Stimulated activated CD8-positive, alpha-beta memory T cell treated with anti-CD3 and anti-CD28 coated beads, Interleukin-7, amount 100 ng/mL, for 24 hours (primary cell): ENCODE data around the gene COPA.

ENCODE experiments used
- DNase-seq: peaks from one replicate; pipeline ENCODE4 v3.0.0-alpha.2; 2020; ENCODE audit warnings: low read depth

COPA gene

GRCh38 chr1:160264795-160265307 is 78.2 kb downstream of the COPA start:
- DNase-seq, result no peak

DNA sequence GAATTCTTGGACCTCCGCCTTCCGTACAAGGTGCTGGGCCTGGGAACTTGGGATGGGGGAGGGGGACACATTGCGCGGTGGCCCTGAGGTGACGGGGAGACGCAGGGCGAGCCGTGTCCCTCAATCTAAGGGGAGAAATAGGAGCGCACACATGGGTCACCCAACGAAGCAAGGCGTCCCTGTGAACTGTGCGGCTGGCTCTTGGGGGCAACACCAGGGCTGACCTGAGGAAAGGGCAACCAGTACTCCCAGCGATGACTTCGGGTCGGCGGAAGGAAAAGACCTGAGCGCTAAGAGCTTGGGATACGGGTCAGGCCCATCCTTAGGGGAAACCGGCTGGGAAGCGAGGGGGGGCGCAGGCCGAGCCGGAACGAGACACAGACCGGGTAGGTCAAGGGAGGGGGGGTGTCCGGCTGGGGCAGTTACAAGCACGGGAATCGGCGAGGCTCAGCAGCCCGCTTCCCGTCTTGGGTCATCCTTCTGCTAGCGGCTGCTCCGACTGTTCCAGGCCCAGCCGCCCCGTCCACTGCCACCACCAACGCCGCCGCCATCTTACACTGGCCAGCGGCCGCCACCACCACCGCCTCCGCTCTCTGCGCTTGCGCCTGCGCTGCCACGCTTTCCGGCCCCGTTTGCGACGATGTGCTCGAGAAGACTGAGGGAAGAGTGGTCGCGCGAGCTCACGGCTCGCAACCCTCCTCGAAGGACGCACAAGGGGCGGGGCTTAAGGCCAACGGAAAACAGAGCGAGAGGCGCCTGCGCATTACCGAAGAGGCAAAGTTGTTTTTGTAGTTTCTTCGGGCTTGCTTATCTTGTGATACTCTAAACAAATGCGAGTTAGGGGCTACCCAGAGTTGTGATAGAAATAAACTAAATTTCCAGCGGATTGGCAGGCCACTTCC is 80.9 kb downstream of the COPA start, which contains the start of gene DCAF8:
Gene DCAF8 (minus strand): TSS at position 657 of the 902 bp plus-strand sequence. CDS start 18,541 bp downstream, outside the sequence.
- DNase-seq, result peak; percentile 93

DNA sequence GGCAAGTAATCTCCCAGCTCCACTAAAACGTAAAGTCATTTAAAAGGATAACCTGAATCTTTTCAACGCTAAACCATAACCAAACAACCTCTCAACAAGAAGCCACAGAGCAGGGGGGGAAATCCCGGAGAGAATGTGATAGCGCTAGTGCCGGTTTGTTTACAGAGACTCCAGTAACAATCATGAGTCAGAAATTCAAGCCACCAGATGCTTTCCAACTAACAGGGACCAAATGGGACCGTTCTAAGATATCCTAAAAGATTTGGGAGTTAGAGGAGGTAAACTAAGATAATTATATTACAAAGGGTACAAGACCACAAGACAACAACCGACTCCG is 81.5 kb downstream of the COPA start:
- DNase-seq, result peak; percentile 31

GRCh38 chr1:160260406-160261382 is 82.4 kb downstream of the COPA start:
- no peak for DNase-seq

GRCh38 chr1:160258177-160258798 is 84.8 kb downstream of the COPA start:
- DNase-seq, result no peak

DNA sequence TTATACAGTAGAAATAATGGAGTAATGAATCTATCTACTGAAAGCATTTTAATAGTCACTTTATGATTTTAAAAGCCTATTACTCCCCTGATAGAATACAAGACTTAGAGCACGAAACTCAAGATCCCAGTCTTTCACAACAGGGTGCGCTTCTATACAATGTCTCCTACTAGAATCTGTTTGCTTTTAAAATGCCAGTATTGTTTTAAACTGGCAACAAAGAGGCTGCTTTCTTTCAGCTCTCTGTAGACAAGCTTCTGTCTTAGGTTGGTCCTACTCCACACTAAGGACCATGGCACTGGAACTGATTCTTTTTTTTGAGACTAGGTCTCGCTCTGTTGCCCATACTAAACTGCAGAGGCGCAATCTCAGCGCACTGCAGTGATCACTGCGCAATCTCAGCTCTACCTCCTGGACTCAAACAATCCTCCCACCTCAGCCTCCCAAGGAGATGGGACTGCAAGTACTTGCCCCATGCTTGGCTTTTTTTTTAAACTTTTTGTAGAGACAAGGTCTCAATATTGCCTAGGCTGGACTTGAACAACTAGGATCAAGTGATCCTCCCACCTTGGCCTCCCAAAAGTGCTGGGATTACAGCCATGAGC is 85.5 kb downstream of the COPA start:
- no peak for DNase-seq

GRCh38 chr1:160256396-160257046 is 86.5 kb downstream of the COPA start:
- DNase-seq, result no peak

DNA sequence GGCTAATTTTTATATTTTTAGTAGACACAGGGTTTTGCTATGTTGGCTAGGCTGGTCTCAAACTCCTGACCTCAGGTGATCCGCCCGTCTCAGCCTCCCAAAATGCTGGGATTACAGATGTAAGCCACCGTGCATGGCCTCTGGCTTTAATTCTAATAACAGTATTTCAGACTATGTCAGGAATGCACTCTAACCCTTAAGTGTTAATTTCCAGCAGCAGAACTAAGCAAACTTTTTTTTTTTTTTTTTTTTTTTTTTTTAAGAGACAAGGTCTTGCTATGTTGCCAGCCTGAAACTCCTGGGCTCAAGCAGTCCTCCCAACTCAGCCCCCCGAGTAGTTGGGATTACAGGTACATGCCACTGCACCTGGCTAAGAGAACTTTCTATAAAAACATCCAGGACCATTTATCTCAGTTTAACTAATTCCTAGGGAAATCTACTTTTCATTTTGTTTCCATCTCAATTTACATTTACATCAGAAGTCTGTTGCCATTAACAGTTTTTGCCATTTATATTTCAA is 87.2 kb downstream of the COPA start:
- DNase-seq, result no peak

GRCh38 chr1:160251687-160252526 is 91.1 kb downstream of the COPA start:
- no peak for DNase-seq

GRCh38 chr1:160251011-160251410 is 92.0 kb downstream of the COPA start:
- no peak for DNase-seq

- no peak for DNase-seq
Measured at GRCh38 chr1:160247053-160247452, 96.0 kb downstream of the COPA start.

- DNase-seq, result no peak
Measured at GRCh38 chr1:160245434-160245833, 97.6 kb downstream of the COPA start.

DNA sequence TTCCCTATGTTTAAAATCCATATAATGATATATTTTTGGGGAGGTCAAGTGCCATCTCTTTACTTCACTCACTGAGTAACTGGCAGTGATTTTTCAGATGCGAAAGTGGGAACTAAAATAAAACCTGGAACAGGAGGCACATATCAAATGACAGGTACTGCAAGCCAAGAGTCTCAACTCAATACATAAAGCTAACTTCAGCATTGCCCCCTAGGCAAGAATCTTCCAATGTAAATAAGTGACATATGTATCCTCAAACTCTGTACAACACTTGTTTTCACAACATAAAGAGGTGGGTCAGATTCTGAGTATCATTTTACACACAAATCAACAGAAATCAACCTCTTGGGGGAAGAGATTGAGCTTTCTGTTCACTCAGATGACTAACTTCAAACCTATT is 98.8 kb downstream of the COPA start:
- DNase-seq, result no peak

- DNase-seq, result no peak
Measured at GRCh38 chr1:160243767-160244166, 99.3 kb downstream of the COPA start.

DNA sequence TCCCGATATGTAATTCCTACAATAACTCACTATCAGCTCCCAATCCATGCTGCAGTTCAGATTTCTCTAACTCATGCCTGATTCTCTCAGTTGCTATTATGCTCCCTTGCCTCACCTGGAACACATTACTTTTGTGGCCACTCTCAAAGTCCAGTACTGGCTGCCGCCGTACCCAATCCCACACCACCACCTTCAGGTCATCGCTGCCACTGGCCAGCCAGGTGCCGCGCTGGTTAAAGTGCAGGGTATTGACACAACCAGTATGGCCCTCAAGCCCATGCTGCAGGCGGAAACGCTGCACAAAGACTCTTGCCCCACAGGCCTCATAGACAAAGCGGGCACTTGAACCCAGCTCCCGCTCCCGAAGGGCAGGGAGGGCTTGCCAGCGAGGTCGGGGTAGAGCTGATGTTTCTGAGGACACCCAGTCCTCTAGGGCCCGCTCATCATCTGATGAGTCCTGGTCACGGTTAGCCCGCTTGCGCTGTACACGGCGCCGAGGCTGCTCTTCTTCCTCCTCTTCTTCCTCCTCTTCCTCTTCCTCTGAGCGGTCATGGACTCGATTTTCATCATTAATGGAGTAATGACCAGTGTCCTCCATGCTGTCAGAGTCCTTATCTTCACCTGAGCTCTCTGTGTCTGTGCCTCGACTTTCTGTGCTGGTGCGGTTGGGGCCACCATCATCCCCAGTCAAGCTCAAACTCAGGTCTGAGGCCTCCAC is 103.3 kb downstream of the COPA start:
- DNase-seq, result no peak
